ENCODE measurements around the gene CEBPA.

CEBPA gene

GRCh38 chr19:33302175-33302973, at the start of gene CEBPA:
TSS of gene CEBPA (minus strand) at chr19:33302534. CDS start at chr19:33302414, 120 bp downstream.
- DNase-seq, result peak in 48 of 56 donors; percentile 25 to 88 (median 64)

DNA sequence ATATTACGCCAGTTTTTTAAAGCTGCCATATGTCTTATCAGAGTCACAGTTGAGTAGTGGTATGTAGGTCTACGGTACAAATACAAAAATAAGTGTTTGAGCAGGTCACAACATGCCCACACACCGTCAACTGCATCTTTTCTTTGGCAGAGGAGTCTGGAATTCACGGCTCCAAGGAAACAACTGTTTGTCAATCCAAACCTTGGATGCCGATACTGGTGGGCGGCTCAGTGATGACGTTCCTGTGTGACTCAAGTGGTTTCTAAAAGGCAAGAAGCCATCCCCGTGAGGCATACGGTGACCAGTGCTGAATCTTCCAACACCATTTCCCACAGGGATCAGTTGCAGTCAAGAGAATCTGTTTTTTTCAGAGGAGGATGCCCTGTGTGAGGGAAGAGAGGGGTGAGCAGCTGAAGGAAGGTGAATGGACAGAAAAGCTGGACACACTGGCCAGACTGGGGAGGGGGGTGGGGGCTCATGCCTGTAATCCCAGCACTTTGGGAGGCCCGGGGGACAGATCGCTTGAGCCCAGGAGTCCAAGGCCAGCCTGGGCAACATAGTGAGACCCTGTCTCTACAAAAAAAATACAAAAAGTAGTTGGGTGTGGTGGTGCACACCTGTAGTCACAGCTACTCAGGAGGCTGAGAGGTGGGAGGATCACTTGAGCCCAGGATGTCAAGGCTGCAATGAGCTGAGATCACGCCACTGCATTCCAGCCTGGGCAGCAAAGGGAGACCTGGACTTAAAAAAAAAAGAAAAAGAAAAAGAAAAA, 48.4 kb upstream of the CEBPA start:
- no peak for DNase-seq

DNA sequence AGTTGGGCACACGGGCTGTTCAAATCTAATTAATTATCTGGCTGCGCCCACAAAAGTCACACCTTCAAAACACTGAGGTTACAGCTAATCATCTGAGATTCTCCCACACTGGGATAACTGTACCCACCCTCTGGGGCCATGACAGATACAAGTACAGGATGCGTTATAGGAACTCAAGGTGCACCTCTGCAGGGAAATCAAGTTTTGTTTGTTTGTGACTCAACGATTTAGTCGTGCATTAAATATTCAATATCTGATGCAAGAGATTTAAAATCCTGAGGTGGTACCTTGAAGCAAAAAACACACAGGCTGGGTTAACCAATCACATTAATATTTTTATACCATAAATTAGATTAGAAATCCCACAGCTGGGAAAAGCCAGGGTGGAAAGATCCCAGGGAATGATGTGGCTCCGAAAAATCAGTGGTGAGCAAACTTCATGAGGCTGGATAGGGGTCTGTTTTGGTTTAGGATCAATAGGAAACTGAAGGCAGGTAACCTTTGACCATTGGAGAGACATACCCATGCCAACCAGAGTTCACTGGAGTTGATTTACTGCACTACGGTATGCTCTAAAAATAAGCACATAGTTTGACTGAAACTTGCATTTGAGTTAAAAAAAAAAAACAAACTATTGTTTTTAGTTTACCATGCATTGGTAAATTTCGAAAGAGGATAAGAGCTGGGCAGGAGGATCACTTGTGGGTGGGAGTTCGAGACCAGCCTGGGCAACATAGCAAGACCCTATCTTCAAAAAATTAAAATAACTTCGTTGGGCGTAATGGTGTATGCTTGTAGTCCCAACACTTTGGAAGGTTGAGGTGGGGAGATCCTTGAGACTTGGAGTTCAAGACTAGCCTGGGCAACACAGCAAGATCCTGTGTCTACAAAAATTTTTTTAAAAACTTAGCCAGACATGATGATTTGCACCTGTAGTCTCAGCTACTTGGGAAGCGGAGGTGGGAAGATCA, 47.3 kb upstream of the CEBPA start:
- no peak for DNase-seq

GRCh38 chr19:33348301-33349010, 46.1 kb upstream of the CEBPA start:
- DNase-seq, result no peak

GRCh38 chr19:33347300-33347699, 45.0 kb upstream of the CEBPA start:
- no peak for DNase-seq

- DNase-seq, result no peak
These were observed 44.3 kb upstream of the CEBPA start for GRCh38 chr19:33346665-33347064.

DNA sequence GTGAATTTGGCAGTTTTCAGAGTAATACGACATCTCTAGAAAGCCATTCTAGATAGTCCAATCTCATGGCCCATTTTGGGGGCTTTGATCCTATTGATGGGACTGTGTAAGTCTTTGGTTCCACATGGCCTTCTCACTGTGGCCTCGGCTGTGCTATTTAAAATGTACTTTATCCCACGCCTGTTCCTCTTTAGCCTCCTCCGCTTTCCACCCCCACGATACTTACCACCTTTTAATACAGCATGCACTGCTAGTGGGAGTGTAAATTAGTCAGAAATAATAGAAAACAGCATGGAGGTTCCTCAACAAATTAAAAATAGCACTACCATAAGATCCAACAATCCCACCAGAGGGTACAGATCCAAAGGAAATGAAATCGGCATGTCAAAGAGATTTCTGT, 42.8 kb upstream of the CEBPA start:
- peak in 16 of 56 donors; percentile 5 to 51 (median 22) for DNase-seq

DNA sequence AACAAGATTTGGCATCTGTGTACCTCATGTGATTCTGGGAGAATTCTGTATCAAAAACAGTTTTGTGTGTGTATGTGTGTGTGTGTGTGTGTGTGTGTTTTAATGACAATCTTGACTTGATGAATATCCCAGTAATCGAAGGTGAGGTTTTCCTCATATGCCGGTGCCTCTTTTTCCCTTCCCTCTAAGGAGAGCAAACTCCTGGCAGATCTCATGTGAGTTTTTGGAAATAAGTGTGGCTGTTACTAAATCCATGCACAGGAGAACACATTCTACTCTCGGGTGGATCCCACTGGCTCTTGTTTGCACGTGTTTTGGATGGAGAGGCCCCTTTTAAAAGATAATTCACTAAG, 42.2 kb upstream of the CEBPA start:
- DNase-seq, result peak in 1 of 56 donors; percentile 30

GRCh38 chr19:33343859-33344572, 41.7 kb upstream of the CEBPA start:
- peak in 23 of 56 donors; percentile 5 to 58 (median 17) for DNase-seq

GRCh38 chr19:33343301-33343700, 41.0 kb upstream of the CEBPA start:
- no peak for DNase-seq

- no peak for DNase-seq
These were observed 38.7 kb upstream of the CEBPA start for GRCh38 chr19:33340991-33341390.

GRCh38 chr19:33339016-33339984, 37.0 kb upstream of the CEBPA start:
- no peak for DNase-seq

GRCh38 chr19:33335446-33335845, 33.1 kb upstream of the CEBPA start:
- DNase-seq, result no peak

DNA sequence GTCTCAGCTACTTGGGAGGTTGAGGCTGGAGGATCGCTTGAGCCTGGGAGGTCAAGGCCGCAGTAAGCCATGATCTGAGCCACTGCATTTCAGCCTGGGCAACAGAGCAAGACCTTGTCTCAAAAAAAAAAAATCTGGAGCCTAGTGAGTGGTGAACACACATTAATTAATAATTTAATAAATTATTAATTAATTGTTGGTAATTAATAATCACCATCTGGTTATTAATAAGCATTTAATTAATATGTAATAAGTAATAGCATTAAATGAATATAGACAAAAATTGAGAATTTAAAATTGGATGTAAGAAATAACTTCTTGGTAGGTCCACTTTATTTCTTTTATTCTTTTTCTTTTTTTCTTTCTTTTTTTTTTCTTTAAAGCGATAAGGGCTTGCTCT, 31.9 kb upstream of the CEBPA start:
- no peak for DNase-seq

GRCh38 chr19:33333642-33334041, 31.3 kb upstream of the CEBPA start:
- DNase-seq, result no peak

- DNase-seq, result no peak
These were observed 30.8 kb upstream of the CEBPA start for GRCh38 chr19:33333151-33333550.

GRCh38 chr19:33332248-33332647, 29.9 kb upstream of the CEBPA start:
- DNase-seq, result peak in 8 of 56 donors; percentile 2 to 31 (median 12)

GRCh38 chr19:33329736-33330135, 27.4 kb upstream of the CEBPA start:
- no peak for DNase-seq

GRCh38 chr19:33329060-33329459, 26.7 kb upstream of the CEBPA start:
- no peak for DNase-seq

All from nucleus accumbens (tissue), 56 donors.